Putamen (tissue), 1 donor: Measurements from ENCODE around the gene TRAF2.
A peak's percentile ranks its signal among the peaks of the same experiment; 100 is the strongest.
"Not testable (repeated sequence)": the region's sequence is repeated elsewhere in the genome, so short reads cannot be mapped to it uniquely, and the experiment has no call there.

Experiments used
- DNase-seq: peaks from one replicate; pipeline ENCODE4 v3.0.0-alpha.2; 2016; ENCODE audit warnings: low spot score

TRAF2 gene, protein sequence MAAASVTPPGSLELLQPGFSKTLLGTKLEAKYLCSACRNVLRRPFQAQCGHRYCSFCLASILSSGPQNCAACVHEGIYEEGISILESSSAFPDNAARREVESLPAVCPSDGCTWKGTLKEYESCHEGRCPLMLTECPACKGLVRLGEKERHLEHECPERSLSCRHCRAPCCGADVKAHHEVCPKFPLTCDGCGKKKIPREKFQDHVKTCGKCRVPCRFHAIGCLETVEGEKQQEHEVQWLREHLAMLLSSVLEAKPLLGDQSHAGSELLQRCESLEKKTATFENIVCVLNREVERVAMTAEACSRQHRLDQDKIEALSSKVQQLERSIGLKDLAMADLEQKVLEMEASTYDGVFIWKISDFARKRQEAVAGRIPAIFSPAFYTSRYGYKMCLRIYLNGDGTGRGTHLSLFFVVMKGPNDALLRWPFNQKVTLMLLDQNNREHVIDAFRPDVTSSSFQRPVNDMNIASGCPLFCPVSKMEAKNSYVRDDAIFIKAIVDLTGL

GRCh38 chr9:136885950-136886578, at the start of gene TRAF2:
Gene TRAF2, plus strand, starts transcription at chr9:136886516. Its CDS starts 12,225 bp downstream, at chr9:136898741.
- DNase-seq: peak; percentile 98

GRCh38 chr9:136837146-136837855, 49.0 kb upstream of the TRAF2 start:
- no peak for DNase-seq

GRCh38 chr9:136837856-136838277, 48.4 kb upstream of the TRAF2 start:
- not testable (repeated sequence) for DNase-seq

- DNase-seq: no peak
Measured at GRCh38 chr9:136838314-136839228, 47.7 kb upstream of the TRAF2 start.

DNA sequence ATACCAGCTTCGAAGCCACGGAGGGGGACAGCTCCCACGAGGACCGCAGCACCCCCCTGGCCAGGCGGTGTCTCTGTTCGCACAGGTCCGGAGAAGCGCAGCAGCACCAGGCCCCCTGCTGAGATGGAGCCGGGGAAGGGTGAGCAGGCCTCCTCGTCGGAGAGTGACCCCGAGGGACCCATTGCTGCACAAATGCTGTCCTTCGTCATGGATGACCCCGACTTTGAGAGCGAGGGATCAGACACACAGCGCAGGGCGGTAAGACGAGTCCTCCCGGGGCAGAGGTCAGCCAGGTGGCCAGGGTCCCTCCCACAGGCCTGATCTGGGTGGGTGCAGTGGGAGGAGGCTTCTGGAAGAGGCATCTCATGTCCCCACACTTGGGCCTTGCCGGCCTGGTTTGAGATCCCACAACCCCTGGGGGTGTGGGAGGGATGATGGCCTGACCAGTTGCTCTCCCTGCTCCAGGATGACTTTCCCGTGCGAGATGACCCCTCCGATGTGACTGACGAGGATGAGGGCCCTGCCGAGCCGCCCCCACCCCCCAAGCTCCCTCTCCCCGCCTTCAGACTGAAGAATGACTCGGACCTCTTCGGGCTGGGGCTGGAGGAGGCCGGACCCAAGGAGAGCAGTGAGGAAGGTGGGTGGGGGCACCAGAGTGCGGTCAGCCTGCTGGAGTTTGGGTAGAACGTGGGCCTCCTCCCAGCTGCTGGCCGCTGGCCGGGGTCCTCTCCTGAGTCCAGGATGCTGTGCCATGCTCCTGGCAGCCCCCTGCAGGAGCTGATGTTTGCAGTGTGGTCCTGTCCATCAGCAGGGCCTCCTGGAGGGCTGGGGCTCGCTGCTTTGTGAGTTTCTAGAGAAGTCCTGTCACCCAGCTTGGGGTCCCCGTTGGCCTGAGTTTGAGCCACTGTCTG, 46.8 kb upstream of the TRAF2 start:
- no peak for DNase-seq

GRCh38 chr9:136840140-136840876, 46.0 kb upstream of the TRAF2 start:
- no peak for DNase-seq

DNA sequence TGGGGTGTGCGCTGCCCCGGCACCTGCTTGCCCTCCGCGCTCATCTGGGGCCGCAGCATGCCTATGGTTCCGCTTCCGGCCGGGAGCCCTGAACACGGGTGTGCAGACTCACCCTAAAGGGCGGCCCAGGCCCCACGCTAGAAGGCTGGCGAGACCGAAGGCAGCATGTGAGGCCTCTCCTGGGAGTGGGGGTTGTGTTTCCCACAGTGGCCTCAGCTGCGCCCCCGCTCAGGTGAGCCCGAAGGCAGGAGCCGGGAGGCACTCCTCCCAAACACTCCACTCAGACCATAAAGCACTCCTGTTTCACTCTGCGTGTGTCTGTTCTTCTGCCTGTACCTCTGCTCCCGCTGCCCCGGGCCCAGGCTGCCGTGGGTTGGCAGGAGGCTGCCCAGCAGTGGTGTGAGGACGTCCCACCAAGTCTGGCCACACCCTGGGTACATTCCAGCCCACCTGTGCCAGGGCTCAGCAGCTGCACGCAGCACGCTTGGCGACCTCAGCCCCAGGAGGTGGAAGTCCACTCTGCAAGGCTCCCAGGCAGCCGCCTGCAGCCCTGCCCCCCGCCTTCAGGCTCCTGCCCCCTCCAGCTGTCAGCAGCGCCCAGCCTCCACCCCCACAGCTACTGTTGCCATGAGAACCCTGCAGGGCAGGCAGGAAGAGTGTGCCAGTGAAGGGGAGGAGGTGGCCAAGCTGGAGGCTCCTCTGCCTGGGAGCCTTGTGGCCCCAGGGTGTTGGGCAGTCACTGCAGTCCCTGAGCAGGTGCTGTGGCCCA, 45.3 kb upstream of the TRAF2 start:
- peak; percentile 82 for DNase-seq

GRCh38 chr9:136841646-136842379, 44.5 kb upstream of the TRAF2 start:
- DNase-seq: not testable (repeated sequence)

DNA sequence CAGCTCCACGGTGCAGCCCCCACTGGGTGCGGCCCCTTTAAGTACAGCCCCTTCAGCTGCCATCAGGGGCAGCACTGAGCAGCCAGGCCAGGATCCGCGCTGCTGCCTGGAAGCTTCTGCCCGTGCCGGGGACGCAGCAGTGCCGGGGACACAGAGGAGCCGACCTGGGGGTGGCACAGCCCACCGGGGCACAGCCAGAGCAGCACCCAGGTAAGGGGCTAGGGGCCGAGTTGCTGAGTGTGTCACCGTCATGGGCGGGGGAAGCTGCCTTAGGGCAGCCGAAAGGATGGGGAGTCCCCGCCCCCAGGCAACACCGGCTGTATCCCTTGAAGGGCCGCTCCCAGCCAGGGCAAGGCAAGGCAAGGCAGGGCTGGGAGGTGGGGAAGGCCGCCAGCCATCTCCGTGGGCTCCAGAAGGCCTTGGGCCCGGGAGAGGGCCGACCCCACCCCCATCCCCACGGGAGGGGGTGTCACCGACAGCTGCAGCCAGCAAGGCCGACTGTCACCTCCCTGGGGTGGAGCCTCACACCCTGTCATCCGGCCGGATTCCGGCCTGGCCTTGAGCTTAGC, 43.9 kb upstream of the TRAF2 start, which contains the start of gene AJM1:
TSS of gene AJM1 (plus strand) at position 99 of the 569 bp plus-strand sequence. CDS start 1,937 bp downstream, outside the sequence.
- DNase-seq: peak; percentile 84

DNA sequence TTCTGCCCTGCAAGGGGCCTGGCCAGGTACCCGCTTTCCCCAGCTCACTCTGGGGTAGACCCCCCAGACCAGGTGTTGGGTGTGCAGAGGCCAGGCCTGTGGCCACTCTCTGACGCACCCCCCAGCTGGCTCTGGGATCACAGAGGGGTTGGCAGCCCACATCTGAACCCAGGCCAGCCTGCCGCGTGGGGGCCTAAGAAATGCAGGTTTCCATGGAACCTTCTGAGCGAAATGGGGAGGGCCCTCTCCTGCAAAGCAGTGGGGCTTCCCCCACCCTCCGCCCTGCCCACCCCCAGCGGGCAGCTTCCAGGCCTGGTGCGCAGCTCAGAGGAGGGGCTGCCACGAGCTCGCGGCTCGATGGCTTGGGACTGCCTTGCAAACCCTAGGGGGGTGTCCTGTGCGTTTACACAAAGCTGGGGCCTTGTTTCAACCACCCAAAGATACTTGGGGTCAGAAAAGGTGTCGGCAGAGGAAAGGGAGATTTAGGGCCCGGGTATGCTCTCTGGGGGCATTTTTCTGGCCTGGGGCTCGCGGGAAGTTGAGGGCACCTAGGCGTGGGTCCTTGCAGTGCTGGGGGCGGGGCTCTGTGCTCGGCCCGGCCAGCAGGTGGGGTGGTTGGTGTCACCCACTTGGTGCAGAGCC, 43.0 kb upstream of the TRAF2 start:
- not testable (repeated sequence) for DNase-seq

- not testable (repeated sequence) for DNase-seq
Measured at GRCh38 chr9:136843801-136844740, 42.2 kb upstream of the TRAF2 start.

DNA sequence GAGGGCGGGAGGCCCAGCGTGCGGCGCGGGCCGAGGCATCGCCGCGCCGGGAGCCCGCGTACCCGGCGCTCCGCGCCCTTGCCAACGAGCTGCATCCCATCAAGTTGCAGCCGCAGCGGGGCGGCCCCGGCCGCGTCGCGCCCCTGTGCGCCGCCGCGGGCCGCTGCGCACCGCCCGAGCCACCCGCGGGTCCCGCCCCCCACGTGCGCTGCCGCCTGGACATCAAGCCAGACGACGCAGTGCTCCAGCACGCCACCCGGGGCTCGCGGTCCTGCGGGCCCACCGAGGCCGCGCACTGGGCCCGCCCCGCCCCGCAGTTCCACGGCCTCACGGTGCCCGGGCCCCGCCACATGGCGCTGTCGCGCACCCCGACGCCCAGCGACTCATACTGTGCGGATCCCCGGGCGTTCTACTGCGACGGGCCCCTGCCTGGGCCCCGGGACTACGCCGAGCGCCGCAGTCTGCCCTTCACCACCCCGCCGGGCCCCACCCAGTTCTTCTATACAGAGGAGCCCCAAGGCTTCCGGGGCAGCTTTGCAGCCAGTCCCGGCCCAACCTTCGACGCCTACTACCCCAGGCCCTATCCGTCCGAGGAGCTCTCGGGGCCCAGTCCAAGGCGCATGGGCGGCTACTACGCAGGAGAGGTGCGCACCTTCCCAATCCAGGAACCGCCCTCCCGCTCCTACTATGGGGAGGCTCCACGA, 41.4 kb upstream of the TRAF2 start:
- no peak for DNase-seq

DNA sequence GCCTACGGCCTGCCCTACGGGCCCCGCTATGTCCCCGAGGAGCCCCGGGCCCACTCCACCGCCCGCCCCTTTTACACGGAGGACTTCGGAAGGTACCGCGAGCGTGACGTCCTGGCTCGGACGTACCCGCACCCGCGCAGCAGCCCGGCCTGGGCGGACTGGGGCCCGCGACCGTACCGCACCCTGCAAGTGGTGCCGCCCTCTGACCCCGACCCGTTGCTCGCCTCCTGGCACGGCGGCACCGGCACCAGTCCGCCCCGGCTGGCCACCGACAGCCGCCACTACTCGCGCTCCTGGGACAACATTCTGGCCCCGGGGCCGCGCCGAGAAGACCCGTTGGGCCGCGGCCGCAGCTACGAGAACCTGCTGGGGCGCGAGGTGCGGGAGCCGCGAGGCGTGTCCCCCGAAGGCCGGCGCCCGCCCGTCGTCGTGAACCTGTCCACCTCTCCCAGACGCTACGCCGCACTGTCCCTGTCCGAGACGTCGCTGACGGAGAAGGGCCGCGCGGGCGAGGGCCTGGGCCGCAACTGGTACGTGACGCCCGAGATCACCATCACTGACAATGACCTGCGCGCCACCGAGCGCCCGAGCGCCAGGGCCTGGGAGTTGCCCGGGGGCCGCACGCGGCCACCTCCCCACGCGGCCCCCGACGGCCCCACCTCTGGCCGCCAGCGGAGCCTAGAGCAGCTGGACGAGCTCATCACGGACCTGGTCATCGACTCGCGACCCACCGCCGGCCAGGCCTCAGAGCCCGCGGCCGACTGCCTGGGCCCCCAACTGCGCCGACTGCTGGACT, 40.7 kb upstream of the TRAF2 start:
- no peak for DNase-seq

- DNase-seq: no peak
Measured at GRCh38 chr9:136846376-136847087, 39.8 kb upstream of the TRAF2 start.
